Stimulated activated CD4-positive, alpha-beta T cell treated with anti-CD3 and anti-CD28 coated beads, Interleukin-15, amount 100 ng/mL, for 24 hours (primary cell): ENCODE measurements around the gene PPA2.

Experiments used
- DNase-seq: peaks from one replicate; pipeline ENCODE4 v3.0.0-alpha.2; 2020

The PPA2 gene

DNA sequence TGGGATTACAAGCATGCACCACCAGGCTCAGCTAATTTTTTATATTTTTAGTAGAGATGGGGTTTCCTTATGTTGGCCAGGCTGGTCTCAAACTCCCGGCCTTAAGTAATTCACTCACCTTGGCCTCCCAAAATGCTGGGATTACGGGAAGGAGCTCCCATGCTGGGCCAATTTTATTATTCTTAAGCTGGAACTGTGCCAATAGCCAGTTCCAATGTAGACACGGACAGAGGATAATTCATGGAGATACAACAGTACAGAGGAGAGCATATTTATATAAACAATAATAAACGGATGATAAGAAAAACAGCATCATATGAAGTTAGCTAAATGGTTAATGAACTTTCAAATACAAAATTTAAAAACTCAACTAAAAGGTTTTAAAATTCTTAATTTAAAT is 87.8 kb downstream of the PPA2 start:
- no peak for DNase-seq

DNA sequence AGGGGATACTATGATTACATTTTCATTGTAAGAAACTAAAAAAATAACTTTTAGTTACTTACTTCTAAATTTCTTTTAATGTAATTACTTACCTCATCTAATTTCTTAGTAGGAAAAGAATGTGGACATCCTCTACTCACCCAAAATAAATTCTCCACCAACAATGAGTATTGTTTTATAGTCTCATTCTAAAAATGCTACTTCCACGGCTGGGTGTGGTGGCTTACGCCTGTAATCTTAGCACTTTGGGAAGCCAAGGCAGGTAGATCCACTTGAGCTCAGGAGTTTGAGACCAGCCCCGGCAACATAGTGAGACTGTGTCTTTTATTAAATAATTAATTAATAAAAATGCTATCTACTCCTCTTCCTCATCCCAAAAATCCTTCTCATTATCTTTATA is 99.8 kb downstream of the PPA2 start:
- DNase-seq, result no peak

DNA sequence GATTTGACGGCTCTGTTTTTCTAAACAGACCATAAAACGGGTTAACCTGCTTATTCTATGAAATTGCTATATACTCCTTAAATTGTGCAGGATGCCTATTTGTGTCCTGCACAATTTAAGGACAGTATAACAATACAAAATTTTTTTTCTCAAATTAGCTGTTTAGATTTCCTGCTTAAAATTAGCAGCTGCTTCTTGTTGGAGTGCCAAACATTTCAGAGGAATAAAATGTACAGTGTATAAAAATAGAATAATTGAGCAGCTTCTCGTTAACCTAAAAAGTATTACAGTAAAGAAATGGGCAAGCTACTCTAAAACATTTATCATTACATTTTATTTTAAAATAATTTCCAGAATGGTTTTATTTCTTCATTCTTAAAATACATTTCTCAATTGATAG is 100.5 kb downstream of the PPA2 start:
- no peak for DNase-seq

DNA sequence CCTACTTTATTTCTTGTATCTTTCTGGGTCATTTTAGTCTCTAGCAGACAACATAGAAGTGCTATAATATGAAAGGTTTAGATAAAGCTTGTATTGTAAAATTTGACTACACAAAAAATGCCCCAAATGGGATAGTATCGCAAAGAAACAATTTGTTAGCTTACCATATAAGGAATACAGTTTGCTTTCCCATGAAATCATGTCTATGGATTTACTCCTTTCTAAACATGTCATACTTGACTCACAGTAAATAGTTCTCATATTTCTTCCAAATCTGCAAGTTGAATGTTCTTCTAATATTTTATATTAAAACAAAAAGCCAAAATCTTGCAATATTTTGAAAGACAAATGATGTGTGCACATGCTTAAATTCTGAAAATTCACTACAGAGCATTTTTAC is 103.9 kb downstream of the PPA2 start:
- DNase-seq, result no peak

DNA sequence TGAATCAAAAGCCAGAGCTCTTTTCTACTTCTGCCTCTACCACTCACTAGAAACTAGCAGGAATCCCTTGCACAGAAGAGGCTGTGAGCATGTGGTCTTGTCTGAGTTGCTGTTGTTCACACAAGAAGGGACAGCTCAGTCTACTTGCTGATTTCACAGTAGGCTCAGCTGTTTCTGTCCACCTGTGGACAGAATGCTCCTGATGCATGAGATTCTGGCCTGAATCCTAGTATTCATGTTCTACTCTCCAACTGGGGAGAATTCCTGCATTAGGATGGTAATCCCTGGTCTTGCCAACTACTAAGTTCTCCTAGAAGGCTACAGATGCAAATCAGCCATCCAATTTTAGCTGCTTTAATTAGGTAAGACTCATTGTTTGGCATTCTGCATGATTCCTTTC is 112.8 kb downstream of the PPA2 start:
- no peak for DNase-seq

DNA sequence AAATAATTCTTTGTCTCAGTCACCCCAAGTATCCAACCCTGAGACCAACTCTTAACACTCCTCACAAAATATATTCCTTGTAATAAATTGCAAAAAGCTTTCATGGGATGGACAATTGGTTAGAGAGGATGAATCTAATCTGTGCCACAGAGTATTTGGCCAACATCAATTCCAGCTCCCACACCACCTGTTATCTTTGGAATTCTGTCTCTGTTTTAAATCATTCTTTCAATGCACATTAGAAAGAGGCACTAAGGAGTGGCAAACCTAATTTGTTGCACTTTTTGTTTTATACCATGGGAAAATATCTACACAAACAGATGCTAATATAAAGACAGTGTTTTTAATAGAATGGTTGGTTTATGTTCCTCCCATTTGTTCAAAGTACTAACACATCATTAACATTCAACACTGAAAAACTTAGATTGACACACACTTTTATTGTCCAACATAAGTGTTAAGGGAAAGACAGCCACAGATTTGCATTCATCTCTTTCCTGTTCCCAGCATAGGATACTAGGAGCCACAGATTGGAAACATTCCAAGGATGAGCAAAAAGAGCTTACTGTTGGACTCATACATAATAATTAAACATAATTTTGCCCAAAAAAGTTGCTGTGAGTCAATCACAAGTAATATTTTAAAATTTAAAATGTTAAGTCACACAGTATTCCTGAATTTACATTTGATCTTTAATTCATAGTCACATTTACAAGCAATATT is 116.4 kb downstream of the PPA2 start:
- DNase-seq, result no peak

DNA sequence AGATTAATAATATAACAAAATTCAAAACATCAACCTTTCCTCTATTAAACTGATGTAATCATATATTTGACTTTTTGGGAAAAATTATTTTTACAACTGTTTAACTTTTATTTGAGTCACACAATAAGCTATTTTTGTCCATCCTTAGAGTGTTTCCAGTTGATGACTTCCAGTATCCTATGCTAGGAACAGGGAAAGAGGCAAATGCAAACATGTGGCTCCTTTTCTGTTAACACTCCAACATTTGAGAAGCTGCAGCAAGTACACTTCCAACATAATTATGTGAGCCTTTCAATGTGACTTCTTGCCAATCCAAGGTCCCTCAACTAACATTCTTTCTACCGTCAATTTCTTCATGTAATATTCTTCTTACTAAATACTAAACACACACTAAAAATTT is 117.7 kb downstream of the PPA2 start:
- DNase-seq, result no peak

DNA sequence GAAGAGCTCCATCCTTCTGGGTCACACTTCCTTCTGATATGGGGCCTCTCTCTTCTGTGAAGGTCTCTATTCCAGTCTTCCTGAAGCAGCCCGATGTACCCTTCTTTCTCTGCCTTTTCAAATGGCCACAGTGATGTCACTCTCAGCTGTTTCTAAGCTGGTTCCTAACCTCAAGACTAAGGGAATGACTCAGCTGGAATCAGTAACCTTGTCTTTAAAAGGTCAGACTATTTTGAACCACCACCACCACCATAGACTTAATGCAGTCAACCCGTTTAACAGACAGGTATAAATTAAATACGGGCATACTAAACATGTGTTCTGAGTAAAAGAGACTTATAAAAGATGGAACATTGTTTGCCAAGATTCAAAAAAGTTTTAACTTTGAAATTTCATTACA is 121.0 kb downstream of the PPA2 start:
- no peak for DNase-seq

DNA sequence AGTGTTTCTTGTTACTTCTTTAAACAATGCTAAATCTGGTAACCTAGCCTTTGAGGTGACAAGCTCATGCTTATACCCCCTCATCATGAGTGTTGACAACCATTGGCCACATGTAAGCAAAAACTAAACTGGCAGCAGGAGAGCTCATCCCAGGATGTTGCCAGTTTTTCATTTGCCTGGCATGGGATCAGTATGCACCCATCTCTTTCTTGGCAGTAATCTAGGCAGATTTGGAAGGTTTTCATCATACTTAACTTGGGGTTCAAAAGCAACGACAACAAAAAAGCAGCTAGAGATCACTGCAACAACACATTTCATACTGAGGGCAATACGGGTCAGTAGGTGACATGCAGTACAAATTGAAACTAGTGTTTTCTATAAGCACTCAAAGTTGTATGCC is 122.0 kb downstream of the PPA2 start:
- no peak for DNase-seq

DNA sequence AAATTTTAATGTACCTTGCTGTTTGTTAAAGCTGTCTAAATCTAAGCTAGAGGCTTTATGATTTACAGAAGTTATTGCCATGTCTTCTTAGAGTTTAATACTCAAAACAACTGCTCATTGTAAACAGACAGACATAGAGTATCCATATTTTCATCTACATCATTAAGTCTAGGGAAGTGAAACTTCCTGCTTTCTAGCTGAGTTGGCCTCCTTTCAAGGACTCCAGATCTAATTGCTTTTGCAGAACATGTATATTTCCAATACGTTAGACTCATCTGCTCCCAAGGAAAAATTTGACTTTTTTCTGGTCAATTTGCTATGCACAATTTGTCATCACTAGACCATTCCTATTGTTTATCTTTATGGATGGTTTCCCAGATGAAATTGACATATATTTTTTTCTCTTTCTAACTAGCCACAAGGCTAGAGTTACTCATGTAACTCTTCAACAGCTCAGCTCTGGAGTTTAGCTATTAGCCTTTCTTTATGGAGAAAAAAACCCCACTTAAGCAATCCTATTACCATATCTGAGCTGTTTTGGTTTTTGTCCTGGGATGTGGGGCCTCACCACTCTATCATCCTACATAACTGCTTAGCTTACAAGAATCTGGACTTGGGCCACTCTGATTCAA is 122.9 kb downstream of the PPA2 start:
- DNase-seq, result no peak

DNA sequence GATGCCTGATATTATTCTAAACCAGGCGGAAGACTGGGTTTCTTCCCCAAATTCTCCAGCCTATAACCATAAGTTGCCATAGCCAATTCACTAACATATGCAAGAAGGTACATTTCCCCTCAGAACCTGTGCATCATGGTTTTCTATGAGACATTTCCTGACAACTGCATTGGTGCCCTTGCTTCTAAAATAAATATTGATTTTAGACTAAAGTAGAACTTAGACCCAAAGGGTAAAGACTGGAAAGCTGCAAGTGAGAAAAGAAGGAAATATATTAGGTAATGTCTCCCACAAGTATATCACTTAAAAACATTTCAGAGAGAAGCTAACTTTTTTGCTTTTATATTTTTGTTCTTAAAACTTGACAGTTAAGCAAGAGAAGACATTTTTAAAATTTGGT is 125.1 kb downstream of the PPA2 start:
- no peak for DNase-seq

DNA sequence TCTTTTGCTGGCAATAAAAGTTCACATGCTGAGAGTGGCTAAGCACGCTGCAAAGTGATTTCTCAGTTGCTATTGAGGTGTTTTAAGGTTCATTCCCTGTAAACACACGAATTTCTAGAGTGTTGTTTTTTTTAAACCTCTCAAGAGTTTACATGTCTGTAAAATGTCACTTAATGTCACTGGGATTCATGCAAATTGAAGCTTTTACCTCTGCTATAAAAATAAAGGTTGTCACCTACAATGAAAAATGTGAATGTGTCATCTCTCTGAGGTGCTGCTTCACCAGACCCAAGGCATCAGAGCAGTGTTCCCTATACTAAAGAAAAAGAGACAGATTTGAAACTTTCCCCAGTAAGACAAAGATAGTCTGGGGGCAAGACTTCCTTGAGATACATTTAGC is 127.0 kb downstream of the PPA2 start:
- no peak for DNase-seq

DNA sequence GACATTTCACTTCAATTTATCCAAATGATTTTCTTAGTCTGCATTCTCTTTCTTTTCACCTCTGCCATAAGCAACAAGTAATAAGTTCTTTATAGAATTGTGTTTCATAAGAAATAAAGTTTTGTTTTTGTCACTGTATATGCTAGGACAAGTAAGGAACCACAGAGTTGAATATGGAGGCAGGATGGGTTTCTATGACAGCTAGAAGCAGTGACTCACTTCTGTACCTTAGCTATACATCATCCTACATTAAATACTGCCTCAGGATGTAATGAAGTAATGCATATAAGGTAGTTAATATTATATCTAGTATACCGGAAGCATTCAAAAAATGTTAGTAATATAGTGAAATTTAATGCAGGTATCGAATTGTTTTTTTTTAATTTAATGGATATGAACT is 128.0 kb downstream of the PPA2 start:
- DNase-seq, result no peak

DNA sequence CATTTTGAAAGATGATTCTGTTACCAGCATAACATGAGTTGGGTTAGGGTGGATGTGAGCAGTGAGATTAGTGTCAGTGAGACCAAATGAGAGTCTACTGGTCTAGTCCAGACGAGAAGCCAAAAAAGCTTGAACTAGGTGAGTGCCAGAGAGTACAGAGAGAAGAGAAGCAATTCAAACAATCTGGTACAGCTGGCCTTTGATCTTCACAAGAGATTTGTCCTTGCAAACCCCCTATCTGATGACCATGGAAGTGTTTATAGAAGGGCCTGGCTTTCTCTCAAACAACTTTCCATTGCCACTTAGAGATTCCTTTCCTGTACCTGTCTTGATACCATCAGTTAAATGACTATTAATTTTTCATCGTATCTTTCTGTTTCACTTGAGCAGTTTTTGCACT is 128.5 kb downstream of the PPA2 start:
- no peak for DNase-seq

DNA sequence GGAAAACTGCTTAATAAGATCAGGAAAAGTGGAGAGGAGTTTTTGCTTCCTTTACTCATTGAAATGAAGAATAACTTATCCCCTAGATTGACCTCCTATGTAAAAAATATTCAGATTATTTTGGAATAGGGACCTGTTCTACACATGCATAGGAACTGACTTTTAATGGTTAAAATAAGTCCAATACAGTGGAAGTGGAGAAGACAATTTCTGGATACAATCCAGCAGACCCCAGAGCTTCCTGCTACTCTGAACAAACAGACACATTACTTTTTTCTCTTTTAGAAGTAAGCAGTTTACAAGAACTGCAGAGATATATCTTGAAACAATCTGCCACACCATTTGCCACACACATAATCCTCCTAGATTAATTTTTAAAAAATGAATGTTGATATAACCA is 129.7 kb downstream of the PPA2 start:
- no peak for DNase-seq

DNA sequence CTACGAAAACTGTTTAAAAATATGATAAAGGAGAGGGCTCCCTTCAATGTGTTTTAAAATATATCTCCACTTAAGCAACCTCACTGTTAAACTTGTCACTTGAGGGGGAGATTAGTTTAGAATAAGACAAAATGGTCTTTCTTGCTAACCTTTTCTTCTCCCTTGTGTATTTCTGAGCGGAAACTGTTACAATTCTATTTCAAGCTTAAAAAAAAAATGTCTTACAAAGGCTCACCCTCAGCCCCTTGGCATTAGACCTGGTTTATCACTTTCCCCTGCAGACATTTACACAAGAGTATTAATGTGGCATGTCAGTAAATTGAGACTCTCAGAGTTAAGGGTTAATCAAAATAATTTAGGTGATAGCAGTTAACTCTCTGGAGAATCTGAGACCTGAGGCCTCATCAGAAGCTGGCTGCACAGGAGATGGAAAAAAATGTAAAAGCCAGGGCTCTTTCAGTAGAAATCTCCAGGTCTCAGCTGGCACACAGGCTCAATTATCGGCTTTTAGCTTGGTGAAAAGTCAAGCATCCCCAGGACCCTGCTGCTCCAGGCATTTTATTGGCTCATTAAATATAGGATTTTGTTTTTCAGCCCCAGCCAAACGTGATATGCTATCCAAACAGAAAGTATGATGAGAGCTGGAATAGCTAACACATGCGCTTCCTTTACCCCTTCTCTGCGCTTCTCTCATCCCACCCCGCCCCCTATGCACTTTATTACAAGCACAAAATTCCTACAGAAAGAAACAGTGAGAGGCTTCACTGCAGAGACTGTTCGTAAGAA is 130.5 kb downstream of the PPA2 start:
- DNase-seq, result no peak

DNA sequence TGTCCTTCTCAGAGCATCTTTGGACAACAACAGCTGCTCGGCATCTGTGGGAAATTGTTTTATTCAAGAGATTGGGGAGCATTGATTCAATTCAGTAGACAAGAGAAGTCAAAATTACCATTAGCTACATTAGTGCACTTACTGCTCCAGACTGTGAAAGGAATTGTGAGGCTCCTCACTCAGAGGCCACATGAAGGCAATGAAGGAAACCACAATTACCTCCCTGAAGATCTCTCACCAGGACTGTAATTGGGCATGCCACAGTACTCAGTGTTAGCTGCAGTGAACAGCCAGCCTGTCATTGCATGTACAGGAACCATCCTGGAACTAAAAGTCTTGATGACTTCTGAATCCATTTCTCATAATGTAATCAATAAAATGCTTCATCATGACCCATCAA is 144.8 kb downstream of the PPA2 start:
- DNase-seq, result no peak

DNA sequence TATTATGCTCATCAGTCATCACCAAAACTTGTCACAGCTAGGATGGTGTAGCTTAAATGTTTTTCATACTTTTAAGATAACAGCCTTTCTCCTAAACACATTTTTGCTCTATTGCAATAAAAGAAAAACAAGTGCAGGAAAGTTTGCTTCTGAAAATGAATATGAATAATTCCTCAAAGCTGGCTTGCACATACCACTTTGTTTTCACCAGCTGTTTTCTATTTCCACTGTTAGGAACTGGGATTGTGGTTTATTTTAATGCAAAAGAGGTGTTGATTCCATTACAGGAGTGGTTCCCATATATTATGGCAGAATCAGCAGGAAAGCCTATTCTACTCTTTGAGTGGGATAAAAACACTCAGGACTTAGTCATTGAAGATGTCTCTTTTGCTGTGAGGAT is 145.9 kb downstream of the PPA2 start:
- DNase-seq, result no peak

DNA sequence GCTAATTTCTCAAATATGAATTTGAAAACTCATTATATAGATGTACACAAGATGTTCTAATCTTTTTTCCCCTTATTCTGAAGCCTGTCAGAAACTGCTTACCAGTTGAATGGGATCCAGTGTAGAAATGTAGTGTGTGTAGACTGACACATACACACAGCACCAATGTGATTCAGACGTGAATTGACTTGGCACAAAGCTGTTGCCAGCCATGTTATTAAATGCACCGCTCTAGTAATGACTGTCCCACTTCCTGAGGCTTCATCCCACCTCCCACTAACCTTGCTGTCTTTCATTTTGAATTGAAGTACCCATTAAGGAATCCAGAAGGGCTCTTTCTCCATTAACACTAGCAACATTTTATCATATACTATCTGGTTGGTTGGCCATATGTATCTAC is 146.6 kb downstream of the PPA2 start:
- DNase-seq, result peak; percentile 7
